CD4-positive, CD25-positive, alpha-beta regulatory T cell (primary cell): Measurements from ENCODE around the gene ECSIT. TPM values are rescaled to one million over a fixed set of nuclear protein-coding genes. Genes with fewer than 3 reads are reported as not detected.

ENCODE experiments used
- ATAC-seq, 2 donors: fragments of 150-1000 bp; cut with Tn5 transposase; one replicate each; pipeline ENCODE4 v1.10.0; 2021; ENCODE audit warnings: low read depth in 2 of 2, moderate number of reproducible peaks in 2 of 2, moderate library complexity in 1 of 2
- DNase-seq, 3 donors: peaks; one replicate each; pipeline versions ENCODE4 v3.0.0 to v3.0.0-alpha.2; 2012 to 2022; ENCODE audit warnings: mixed read lengths in 1 of 3
- H3K27ac ChIP-seq: one replicate; pipeline ENCODE4 v1.7.0; 2013; ENCODE audit warnings: mild to moderate bottlenecking, low read length; ENCODE audit not compliant: insufficient read depth, poor library complexity, severe bottlenecking
- H3K27me3 ChIP-seq: one replicate; pipeline ENCODE4 v1.7.0; 2013; ENCODE audit warnings: low read length; ENCODE audit not compliant: control insufficient read depth, insufficient read depth
- H3K36me3 ChIP-seq: one replicate; pipeline ENCODE4 v1.7.0; 2013; ENCODE audit warnings: mild to moderate bottlenecking, low read length, moderate library complexity; ENCODE audit not compliant: control insufficient read depth, insufficient read depth
- H3K4me1 ChIP-seq: 2 replicates; pipeline ENCODE4 v1.7.0; 2013; ENCODE audit warnings: mild to moderate bottlenecking, low read length; ENCODE audit not compliant: insufficient read depth, control insufficient read depth, poor library complexity, severe bottlenecking
- H3K4me3 ChIP-seq: one replicate; pipeline ENCODE4 v1.7.0; 2013; ENCODE audit warnings: low read depth, mild to moderate bottlenecking, low read length, moderate library complexity
- H3K9me3 ChIP-seq, 2 experiments: 1 replicate in 1 of 2; 2 replicates in 1 of 2; pipeline ENCODE4 v1.7.0; 2013; ENCODE audit warnings: low read length in 2 of 2, mild to moderate bottlenecking in 1 of 2, moderate library complexity in 1 of 2; ENCODE audit not compliant: control insufficient read depth in 2 of 2
- H3K27ac Mint-ChIP-seq, 3 donors: one replicate each; pipeline ENCODE4 v1.8.0; 2020 to 2022; ENCODE audit warnings: mild to moderate bottlenecking in 3 of 3, mixed read lengths in 3 of 3, moderate library complexity in 2 of 3
- H3K27me3 Mint-ChIP-seq: one replicate; pipeline ENCODE4 v1.8.0; 2022; ENCODE audit warnings: mild to moderate bottlenecking, mixed read lengths
- H3K36me3 Mint-ChIP-seq: one replicate; pipeline ENCODE4 v1.8.0; 2020; ENCODE audit warnings: mixed read lengths
- H3K4me1 Mint-ChIP-seq, 4 donors: one replicate each; pipeline ENCODE4 v1.8.0; 2020 to 2022; ENCODE audit warnings: mixed read lengths in 4 of 4, mild to moderate bottlenecking in 1 of 4
- H3K4me3 Mint-ChIP-seq, 4 donors: one replicate each; pipeline ENCODE4 v1.8.0; 2020 to 2022; ENCODE audit warnings: mild to moderate bottlenecking in 4 of 4, mixed read lengths in 4 of 4, moderate library complexity in 3 of 4
- H3K9me3 Mint-ChIP-seq, 7 donors: one replicate each; pipeline ENCODE4 v1.8.0; 2020 to 2022; ENCODE audit warnings: mixed read lengths in 7 of 7, mild to moderate bottlenecking in 3 of 7, moderate library complexity in 2 of 7
- polyA plus RNA-seq, 4 donors: library from polyadenylated mRNA; unstranded; fragments of 300-500 nt; fragmentation: Illumina TruSeq; gene quantifications; one replicate each; pipeline ENCODE4 v1.2.3, GENCODE V29; 2021
- total RNA-seq: library from RNA; stranded (reverse); gene quantifications from one replicate; pipeline ENCODE4 v1.2.3, GENCODE V29; 2022

ECSIT gene
- total and polyA plus RNA-seq, 5 donors from 2014 or later: 27.3 to 39.3 (median 36.9) TPM

GRCh38 chr19:11541238-11541637, 12.3 kb upstream of the ECSIT start:
- Histone ChIP-seq H3K9me3 (no peaks in the 10 kb centered on the region), H3K4me3 (no peak overlapping the region), H3K27ac (no peak overlapping the region), H3K27me3 (no peaks in the 10 kb centered on the region), H3K36me3 (no peaks in the 10 kb centered on the region), H3K4me1 (peaks cover 3% of the 10 kb centered on the region)
- Mint-ChIP-seq H3K36me3 (no peaks in the 10 kb centered on the region), H3K4me3 (no peak overlapping the region), H3K27ac (no peak overlapping the region), H3K9me3 (peaks cover 0 to 1% (median 0%) of the 10 kb centered on the region in 7 donors), H3K4me1 (peaks cover 0 to 11% (median 0%) of the 10 kb centered on the region in 4 donors), H3K27me3 (peaks cover 39% of the 10 kb centered on the region)
- ATAC-seq: no peak
- DNase-seq: no peak

- H3K9me3 ChIP-seq: no peaks in the 10 kb centered on the region
These were observed 11.7 kb upstream of the ECSIT start for GRCh38 chr19:11540645-11541044.

GRCh38 chr19:11539495-11540365, 10.8 kb upstream of the ECSIT start:
- Mint-ChIP-seq H3K9me3 (peaks cover 0 to 1% (median 0%) of the 10 kb centered on the region in 7 donors), H3K27me3 (peaks cover 47% of the 10 kb centered on the region), H3K4me1 (peaks cover 0 to 19% (median 8%) of the 10 kb centered on the region in 4 donors), H3K4me3 (no peak overlapping the region), H3K27ac (peak overlapping the region in 1 of 3 donors; percentile 46), H3K36me3 (no peaks in the 10 kb centered on the region)
- no peaks in the 10 kb centered on the region for H3K27me3 ChIP-seq
- H3K9me3 ChIP-seq: no peaks in the 10 kb centered on the region
- H3K4me1 ChIP-seq: peaks cover 5% of the 10 kb centered on the region
- no peak for ATAC-seq
- H3K27ac ChIP-seq: no peak overlapping the region
- H3K4me3 ChIP-seq: no peak overlapping the region
- DNase-seq: no peak
- H3K36me3 ChIP-seq: no peaks in the 10 kb centered on the region

More at GRCh38 chr19:11540645-11541044, 11.7 kb upstream of the ECSIT start:
- peaks cover 39% of the 10 kb centered on the region for H3K27me3 Mint-ChIP-seq
- Histone ChIP-seq H3K4me3 (no peak overlapping the region), H3K4me1 (peaks cover 5% of the 10 kb centered on the region), H3K36me3 (no peaks in the 10 kb centered on the region), H3K27ac (no peak overlapping the region), H3K27me3 (no peaks in the 10 kb centered on the region)
- H3K27ac Mint-ChIP-seq: no peak overlapping the region
- DNase-seq (no peak), ATAC-seq (no peak)
- peaks cover 0 to 13% (median 2%) of the 10 kb centered on the region in 4 donors for H3K4me1 Mint-ChIP-seq
- H3K4me3 Mint-ChIP-seq: no peak overlapping the region
- H3K9me3 Mint-ChIP-seq: peaks cover 0 to 1% (median 0%) of the 10 kb centered on the region in 7 donors
- H3K36me3 Mint-ChIP-seq: no peaks in the 10 kb centered on the region

GRCh38 chr19:11538232-11539036, 9.5 kb upstream of the ECSIT start, which contains the start of gene CNN1:
Gene CNN1, plus strand, starts transcription at chr19:11538851. Its CDS starts 77 bp downstream, at chr19:11538928.
- Mint-ChIP-seq H3K27me3 (peaks cover 41% of the 10 kb centered on the region), H3K9me3 (peaks cover 0 to 2% (median 0%) of the 10 kb centered on the region in 7 donors), H3K27ac (peak within 1 kb of the TSS in 1 of 3 donors; percentile 46), H3K36me3 (no peaks in the 10 kb centered on the region), H3K4me1 (peaks cover 0 to 22% (median 12%) of the 10 kb centered on the region in 4 donors), H3K4me3 (peak within 1 kb of the TSS in 1 of 4 donors; percentile 78)
- DNase-seq (no peak), ATAC-seq (no peak)
- Histone ChIP-seq H3K4me1 (peaks cover 5% of the 10 kb centered on the region), H3K27me3 (no peaks in the 10 kb centered on the region), H3K36me3 (no peaks in the 10 kb centered on the region), H3K4me3 (no peak within 1 kb of the TSS), H3K9me3 (no peaks in the 10 kb centered on the region), H3K27ac (no peak within 1 kb of the TSS)

GRCh38 chr19:11535792-11536595, 7.1 kb upstream of the ECSIT start:
- Mint-ChIP-seq H3K27ac (peak overlapping the region in 2 of 3 donors; percentile 81 to 86), H3K4me3 (peak overlapping the region in 2 of 4 donors; percentile 77 to 86), H3K4me1 (peaks cover 0 to 22% (median 12%) of the 10 kb centered on the region in 4 donors), H3K27me3 (peaks cover 31% of the 10 kb centered on the region), H3K36me3 (no peaks in the 10 kb centered on the region), H3K9me3 (peaks cover 0 to 2% (median 0%) of the 10 kb centered on the region in 7 donors)
- DNase-seq (peak; percentile 72 to 84 (median 75)), ATAC-seq (peak; percentile 76 to 77)
- Histone ChIP-seq H3K4me1 (peaks cover 5% of the 10 kb centered on the region), H3K27me3 (no peaks in the 10 kb centered on the region), H3K36me3 (no peaks in the 10 kb centered on the region), H3K4me3 (peak overlapping the region; percentile 62), H3K27ac (peak overlapping the region; percentile 28), H3K9me3 (no peaks in the 10 kb centered on the region)

GRCh38 chr19:11534948-11535347, 6.0 kb upstream of the ECSIT start:
- DNase-seq: no peak
- Histone ChIP-seq H3K36me3 (no peaks in the 10 kb centered on the region), H3K27me3 (no peaks in the 10 kb centered on the region), H3K4me1 (peaks cover 5% of the 10 kb centered on the region), H3K9me3 (no peaks in the 10 kb centered on the region), H3K27ac (no peak overlapping the region), H3K4me3 (no peak overlapping the region)
- Mint-ChIP-seq H3K27ac (no peak overlapping the region), H3K4me1 (peaks cover 0 to 22% (median 12%) of the 10 kb centered on the region in 4 donors), H3K9me3 (peaks cover 0 to 2% (median 0%) of the 10 kb centered on the region in 7 donors), H3K27me3 (peaks cover 25% of the 10 kb centered on the region), H3K36me3 (no peaks in the 10 kb centered on the region), H3K4me3 (no peak overlapping the region)
- ATAC-seq: no peak

- H3K9me3 Mint-ChIP-seq: peaks cover 0 to 2% (median 0%) of the 10 kb centered on the region in 7 donors
- Histone ChIP-seq H3K4me3 (no peak overlapping the region), H3K27me3 (no peaks in the 10 kb centered on the region), H3K9me3 (no peaks in the 10 kb centered on the region), H3K4me1 (peaks cover 5% of the 10 kb centered on the region), H3K27ac (no peak overlapping the region), H3K36me3 (no peaks in the 10 kb centered on the region)
- H3K4me1 Mint-ChIP-seq: peaks cover 0 to 22% (median 12%) of the 10 kb centered on the region in 4 donors
- no peaks in the 10 kb centered on the region for H3K36me3 Mint-ChIP-seq
- peaks cover 24% of the 10 kb centered on the region for H3K27me3 Mint-ChIP-seq
- ATAC-seq: no peak
- H3K4me3 Mint-ChIP-seq: no peak overlapping the region
- no peak for DNase-seq
- H3K27ac Mint-ChIP-seq: peak overlapping the region in 1 of 3 donors; percentile 71
These were observed 5.6 kb upstream of the ECSIT start for GRCh38 chr19:11534538-11534937.
